Uterus (tissue), 4 donors: Measurements from ENCODE around the gene KCNK1. TPM values are rescaled to one million over a fixed set of nuclear protein-coding genes. Genes with fewer than 3 reads are reported as not detected.

Source experiments
- DNase-seq, 2 donors: peaks; one replicate each; pipeline ENCODE4 v3.0.0-alpha.2; 2019 to 2020
- H3K27ac ChIP-seq, 2 donors: fragments of 200-600 bp; sonication (generic); 1 replicate in 1 of 2; 2 replicates in 1 of 2; pipeline ENCODE4 v1.5.1; 2016 to 2018
- H3K27me3 ChIP-seq, 2 donors: fragments of 200-600 bp; sonication (generic); one replicate each; pipeline ENCODE4 v1.5.1; 2018 to 2019; ENCODE audit warnings: control low read depth in 1 of 2
- H3K36me3 ChIP-seq, 2 donors: fragments of 200-600 bp; sonication (generic); one replicate each; pipeline ENCODE4 v1.5.1; 2019; ENCODE audit warnings: control low read depth in 1 of 2
- H3K4me1 ChIP-seq, 2 donors: fragments of 200-600 bp; sonication (generic); one replicate each; pipeline ENCODE4 v1.5.1; 2018 to 2019; ENCODE audit warnings: control low read depth in 1 of 2
- H3K4me3 ChIP-seq, 2 donors: fragments of 200-600 bp; sonication (generic); 1 replicate in 1 of 2; 2 replicates in 1 of 2; pipeline ENCODE4 v1.5.1; 2018 to 2019; ENCODE audit warnings: mild to moderate bottlenecking in 1 of 2
- H3K9me3 ChIP-seq, 2 donors: fragments of 200-600 bp; sonication (generic); one replicate each; pipeline ENCODE4 v1.5.1; 2019; ENCODE audit warnings: control low read depth in 1 of 2
- CTCF ChIP-seq, 4 experiments: fragments of 200-600 bp in 2 of 4; fragments of 450-650 bp in 2 of 4; sonication (generic) in 2 of 4; IDR thresholded peaks; one replicate each; pipeline ENCODE4 v1.5.1; 2016 to 2019; ENCODE audit warnings: antibody characterized with exemption in 4 of 4, mild to moderate bottlenecking in 2 of 4, moderate library complexity in 1 of 4
- POLR2A ChIP-seq, 2 donors: fragments of 450-650 bp; IDR thresholded peaks; one replicate each; pipeline ENCODE4 v1.6.1; 2016; ENCODE audit warnings: antibody characterized with exemption in 2 of 2, mild to moderate bottlenecking in 1 of 2, moderate library complexity in 1 of 2
- intact Hi-C: fragments of 100-400 bp; cut with DNase I; formaldehyde crosslinking; loops from one replicate; pipeline ENCODE4 v1.15.1; 2023; ENCODE audit warnings: low total_unique reads
- microRNA-seq: library from miRNA; unstranded; fragments of <30 nt; microRNA quantifications from one replicate; pipeline ENCODE4, GENCODE V29; 2016; ENCODE audit warnings: borderline microRNAs expressed, borderline replicate concordance
- small RNA-seq: library from RNA; depleted of rRNA; stranded (forward); fragments of <200 nt; gene quantifications from one replicate; pipeline ENCODE3, GENCODE V24; 2016
- total RNA-seq, 4 donors: library from RNA; depleted of rRNA in 3 of 4; stranded (reverse); fragments of >200 nt in 3 of 4; gene quantifications; one replicate each; pipeline versions ENCODE4 v1.1.0 to v1.2.4, GENCODE V29; 2014 to 2023
- donor health status: DM: yes; HTN: yes; CAD: no.

The KCNK1 gene
- total RNA-seq, 4 donors from 2014 or later: 1.0 to 17.1 (median 7.9) TPM

- no peaks in the 10 kb centered on the region for H3K36me3 ChIP-seq
- H3K4me1 ChIP-seq: no peaks in the 10 kb centered on the region
- no peak overlapping the region for H3K4me3 ChIP-seq
- TF ChIP-seq POLR2A (IDR thresholded peaks at IDR 0.05): no peak
- no peak for TF ChIP-seq CTCF (IDR thresholded peaks at IDR 0.05)
- no peak overlapping the region for H3K27ac ChIP-seq
- intact Hi-C loops: no loop called here
- DNase-seq: no peak
- H3K27me3 ChIP-seq: no peaks in the 10 kb centered on the region
- H3K9me3 ChIP-seq: no peaks in the 10 kb centered on the region
Measured at GRCh38 chr1:233714631-233715217, 100.8 kb downstream of the KCNK1 start.

- no peaks in the 10 kb centered on the region for H3K4me1 ChIP-seq
- no peak for TF ChIP-seq CTCF (IDR thresholded peaks at IDR 0.05)
- no peak for TF ChIP-seq POLR2A (IDR thresholded peaks at IDR 0.05)
- H3K27ac ChIP-seq: no peak overlapping the region
- H3K27me3 ChIP-seq: no peaks in the 10 kb centered on the region
- no peaks in the 10 kb centered on the region for H3K36me3 ChIP-seq
- intact Hi-C loops: no loop called here
- H3K9me3 ChIP-seq: no peaks in the 10 kb centered on the region
- no peak overlapping the region for H3K4me3 ChIP-seq
- DNase-seq: no peak
Measured at GRCh38 chr1:233718057-233718456, 104.2 kb downstream of the KCNK1 start.

GRCh38 chr1:233719655-233720341 is 105.9 kb downstream of the KCNK1 start:
- no peak for TF ChIP-seq CTCF (IDR thresholded peaks at IDR 0.05)
- TF ChIP-seq POLR2A (IDR thresholded peaks at IDR 0.05): no peak
- no peaks in the 10 kb centered on the region for H3K36me3 ChIP-seq
- no peak for DNase-seq
- H3K27me3 ChIP-seq: no peaks in the 10 kb centered on the region
- H3K27ac ChIP-seq: no peak overlapping the region
- no peak overlapping the region for H3K4me3 ChIP-seq
- H3K9me3 ChIP-seq: no peaks in the 10 kb centered on the region
- no peaks in the 10 kb centered on the region for H3K4me1 ChIP-seq
- intact Hi-C loops: no loop called here

GRCh38 chr1:233721004-233721595 is 107.2 kb downstream of the KCNK1 start:
- Histone ChIP-seq H3K27ac (no peak overlapping the region), H3K4me3 (no peak overlapping the region), H3K36me3 (no peaks in the 10 kb centered on the region), H3K4me1 (no peaks in the 10 kb centered on the region), H3K9me3 (no peaks in the 10 kb centered on the region), H3K27me3 (no peaks in the 10 kb centered on the region)
- intact Hi-C loops: no loop called here
- TF ChIP-seq CTCF (IDR thresholded peaks at IDR 0.05) (no peak), POLR2A (IDR thresholded peaks at IDR 0.05) (no peak)
- DNase-seq: no peak

Small RNAs within 50 kb of the gene (microRNA-seq; reads per million reads assigned to microRNA genes)
- not detected for gene MIR4427

Small RNAs within 50 kb of the gene (small RNA-seq; reads per million reads assigned to genes)
- not detected for gene MIR4427
